Measurements from ENCODE around the gene SLC22A23. TPM values are rescaled to one million over a fixed set of nuclear protein-coding genes. Genes with fewer than 3 reads are reported as not detected.

Gene SLC22A23
- polyA plus RNA-seq, 1 donor from 2014 or later = 0.35 TPM

DNA sequence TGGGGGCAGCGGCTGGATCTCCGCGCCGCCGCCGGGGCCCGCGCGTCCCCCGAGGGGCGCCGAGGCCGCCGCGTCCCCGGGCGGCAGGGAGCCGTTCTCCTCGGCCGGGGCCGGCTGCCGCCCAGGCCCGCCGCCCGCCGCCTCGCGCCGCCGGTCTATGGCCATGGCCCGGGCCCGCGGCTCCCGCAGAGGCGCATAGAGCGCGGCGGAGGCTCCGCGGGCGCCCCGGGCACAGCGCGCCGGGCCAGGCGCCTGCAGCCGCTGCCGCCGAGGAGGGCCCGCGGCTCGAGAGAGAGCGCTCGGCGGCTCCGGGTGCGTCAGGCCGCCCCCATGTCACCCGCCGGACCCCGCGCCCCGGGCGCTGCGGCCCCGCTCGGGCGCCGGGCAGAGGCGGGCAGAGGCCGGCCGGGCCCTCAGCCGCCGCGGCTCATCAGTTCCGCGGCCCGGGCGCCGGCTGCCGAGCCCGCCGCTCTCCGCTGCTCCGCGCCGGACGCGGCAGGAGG, 404 bp downstream of the SLC22A23 start:
- H3K4me1 Mint-ChIP-seq = peaks cover 4 to 6% (median 5%) of the 10 kb centered on the region in 3 donors
- peaks cover 27% of the 10 kb centered on the region for H3K27me3 Mint-ChIP-seq
- H3K27ac Mint-ChIP-seq = no peak overlapping the region
- H3K4me3 Mint-ChIP-seq = no peak overlapping the region
- H3K9me3 Mint-ChIP-seq = no peaks in the 10 kb centered on the region
- H3K36me3 Mint-ChIP-seq = no peaks in the 10 kb centered on the region

GRCh38 chr6:3455569-3456394, 1.1 kb downstream of the SLC22A23 start:
- H3K36me3 Mint-ChIP-seq = no peaks in the 10 kb centered on the region
- H3K27me3 Mint-ChIP-seq = peaks cover 29% of the 10 kb centered on the region

GRCh38 chr6:3455147-3455568, 1.7 kb downstream of the SLC22A23 start:
- Mint-ChIP-seq H3K4me1 (peaks cover 4 to 6% (median 5%) of the 10 kb centered on the region in 3 donors), H3K27ac (no peak overlapping the region)

More at GRCh38 chr6:3455569-3456394, 1.1 kb downstream of the SLC22A23 start:
- Mint-ChIP-seq H3K27ac (no peak overlapping the region), H3K9me3 (no peaks in the 10 kb centered on the region), H3K4me1 (peaks cover 4 to 6% (median 5%) of the 10 kb centered on the region in 3 donors), H3K4me3 (peak overlapping the region in 2 of 4 donors; percentile 51 to 58)

DNA sequence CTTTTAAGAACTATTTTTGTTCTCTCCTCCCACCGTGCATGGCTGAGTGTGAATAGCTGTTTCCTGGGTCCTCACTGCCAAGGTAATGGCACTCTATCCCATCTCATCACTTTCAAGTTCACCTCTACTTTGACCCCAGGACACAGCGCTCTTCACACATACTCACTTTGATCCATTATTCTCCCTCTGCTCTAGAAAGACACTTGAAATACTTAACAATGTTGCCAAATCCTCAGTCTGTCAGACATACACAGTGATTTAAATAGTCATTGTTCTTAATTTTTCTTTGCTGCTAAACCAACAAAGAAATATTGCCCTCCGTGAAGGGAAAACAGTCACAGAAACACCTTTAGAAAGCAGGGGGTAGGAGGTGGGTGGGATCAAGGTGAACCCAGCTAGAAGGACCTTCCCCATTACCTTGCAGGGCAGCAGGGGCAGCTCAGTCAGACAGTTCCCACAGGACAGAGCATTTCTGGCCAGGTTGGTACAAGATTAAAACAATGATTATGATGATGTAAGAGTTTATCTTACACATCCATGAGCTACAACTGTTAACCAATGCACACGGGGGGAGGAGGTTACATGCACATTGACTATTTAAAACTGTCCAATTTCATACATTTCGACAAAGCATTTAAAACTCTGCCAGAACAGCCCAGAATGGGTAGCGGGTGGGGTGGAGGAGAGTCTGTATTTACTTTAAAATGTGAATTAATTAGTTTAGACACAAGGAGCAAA, 2.4 kb downstream of the SLC22A23 start:
- peaks cover 27% of the 10 kb centered on the region for H3K27me3 Mint-ChIP-seq
- H3K4me1 Mint-ChIP-seq = peaks cover 4 to 10% (median 7%) of the 10 kb centered on the region in 3 donors
- no peak overlapping the region for H3K27ac Mint-ChIP-seq
- no peaks in the 10 kb centered on the region for H3K9me3 Mint-ChIP-seq
- no peak overlapping the region for H3K4me3 Mint-ChIP-seq
- no peaks in the 10 kb centered on the region for H3K36me3 Mint-ChIP-seq

More at GRCh38 chr6:3455147-3455568, 1.7 kb downstream of the SLC22A23 start:
- H3K4me3 Mint-ChIP-seq = no peak overlapping the region
- H3K27me3 Mint-ChIP-seq = peaks cover 29% of the 10 kb centered on the region
- H3K9me3 Mint-ChIP-seq = no peaks in the 10 kb centered on the region
- no peaks in the 10 kb centered on the region for H3K36me3 Mint-ChIP-seq

- Mint-ChIP-seq H3K27me3 (peaks cover 21% of the 10 kb centered on the region), H3K36me3 (no peaks in the 10 kb centered on the region), H3K9me3 (peaks cover 0 to 2% (median 0%) of the 10 kb centered on the region in 3 donors), H3K27ac (no peak overlapping the region), H3K4me3 (no peak overlapping the region), H3K4me1 (peaks cover 4 to 10% (median 7%) of the 10 kb centered on the region in 3 donors)
Observed at GRCh38 chr6:3453413-3454272, 3.2 kb downstream of the SLC22A23 start.

DNA sequence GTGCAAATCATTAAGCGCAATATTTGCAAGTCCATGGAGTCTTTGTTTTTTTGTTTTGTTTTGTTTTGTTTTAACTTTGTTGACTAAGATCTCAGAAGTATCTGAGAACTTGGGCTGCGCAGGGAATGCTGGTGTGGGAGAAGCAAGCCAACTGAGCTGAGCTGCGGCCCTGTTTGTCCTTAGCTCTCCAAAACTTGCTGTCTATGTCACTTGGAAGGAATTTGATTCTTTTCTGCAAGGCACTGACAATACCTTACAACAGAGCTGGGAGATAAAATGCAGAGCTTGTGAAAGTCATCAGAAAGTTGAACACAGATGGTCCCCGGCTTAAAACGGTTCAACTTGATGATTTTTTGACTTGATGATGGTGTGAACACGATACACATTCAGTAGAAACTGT, 5.4 kb downstream of the SLC22A23 start:
- Mint-ChIP-seq H3K4me3 (no peak overlapping the region), H3K36me3 (no peaks in the 10 kb centered on the region), H3K27ac (peak overlapping the region in 1 of 3 donors; percentile 32), H3K4me1 (peaks cover 0 to 5% (median 4%) of the 10 kb centered on the region in 3 donors), H3K27me3 (peaks cover 18% of the 10 kb centered on the region), H3K9me3 (peaks cover 0 to 2% (median 0%) of the 10 kb centered on the region in 3 donors)

GRCh38 chr6:3450888-3451287, 6.0 kb downstream of the SLC22A23 start:
- Mint-ChIP-seq H3K4me1 (peaks cover 0 to 5% (median 4%) of the 10 kb centered on the region in 3 donors), H3K4me3 (no peak overlapping the region), H3K27ac (no peak overlapping the region), H3K36me3 (no peaks in the 10 kb centered on the region), H3K9me3 (peaks cover 0 to 2% (median 0%) of the 10 kb centered on the region in 3 donors), H3K27me3 (peaks cover 18% of the 10 kb centered on the region)

DNA sequence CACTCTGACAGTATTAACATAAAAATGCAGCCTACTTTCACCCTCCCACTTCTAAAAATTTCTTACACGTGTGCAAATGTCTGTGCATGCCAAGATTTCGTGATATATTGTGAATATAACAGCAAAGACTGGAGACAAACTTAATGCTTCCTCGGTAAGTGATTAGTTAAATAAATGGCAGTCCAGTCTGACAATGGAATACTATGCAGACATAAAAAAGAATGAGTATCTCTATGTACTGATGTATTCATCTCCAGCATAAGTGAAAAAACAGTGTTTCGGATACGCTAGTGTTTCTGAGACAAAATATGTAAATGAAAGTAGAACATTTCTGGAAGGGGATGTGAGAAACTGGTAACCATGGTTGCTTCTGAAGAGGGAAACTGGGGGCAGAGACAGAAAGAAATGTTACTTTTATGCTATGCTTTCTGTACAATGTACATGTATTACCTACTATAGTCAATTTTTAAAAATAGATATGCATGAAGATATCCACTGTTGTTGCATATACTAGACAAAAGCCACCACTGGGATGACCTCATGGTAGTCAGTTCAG, 7.0 kb downstream of the SLC22A23 start:
- H3K9me3 Mint-ChIP-seq = peaks cover 0 to 2% (median 0%) of the 10 kb centered on the region in 3 donors
- no peak overlapping the region for H3K27ac Mint-ChIP-seq
- H3K4me3 Mint-ChIP-seq = peak overlapping the region in 1 of 4 donors; percentile 1
- H3K36me3 Mint-ChIP-seq = peaks cover 3% of the 10 kb centered on the region
- peaks cover 0 to 5% (median 4%) of the 10 kb centered on the region in 3 donors for H3K4me1 Mint-ChIP-seq
- H3K27me3 Mint-ChIP-seq = peaks cover 18% of the 10 kb centered on the region

DNA sequence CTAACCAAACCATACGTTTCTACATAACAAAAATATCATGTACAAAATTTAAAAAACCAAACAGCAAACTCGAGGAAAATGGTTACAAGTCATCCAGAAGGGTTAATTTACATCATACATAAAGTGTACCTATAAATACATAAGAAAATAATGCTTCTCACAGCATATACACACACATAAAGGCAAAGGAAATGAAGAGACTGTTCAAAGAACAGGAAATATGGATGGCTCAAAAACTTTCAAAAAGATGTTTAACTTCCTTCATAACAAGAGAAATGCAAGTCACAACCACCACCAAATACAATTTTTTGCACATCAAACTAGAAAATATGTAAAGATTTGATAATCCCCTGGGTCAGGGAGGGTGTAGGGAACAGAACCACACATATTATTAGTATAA, 7.5 kb downstream of the SLC22A23 start:
- H3K4me1 Mint-ChIP-seq = peaks cover 0 to 5% (median 4%) of the 10 kb centered on the region in 3 donors
- peaks cover 0 to 2% (median 0%) of the 10 kb centered on the region in 3 donors for H3K9me3 Mint-ChIP-seq
- peaks cover 3% of the 10 kb centered on the region for H3K36me3 Mint-ChIP-seq
- no peak overlapping the region for H3K27ac Mint-ChIP-seq
- no peak overlapping the region for H3K4me3 Mint-ChIP-seq
- H3K27me3 Mint-ChIP-seq = peaks cover 18% of the 10 kb centered on the region

GRCh38 chr6:3447005-3447404, 9.8 kb downstream of the SLC22A23 start:
- Mint-ChIP-seq H3K27me3 (peaks cover 17% of the 10 kb centered on the region), H3K36me3 (peaks cover 6% of the 10 kb centered on the region), H3K9me3 (peaks cover 0 to 2% (median 0%) of the 10 kb centered on the region in 3 donors), H3K27ac (no peak overlapping the region), H3K4me1 (peaks cover 0 to 5% (median 4%) of the 10 kb centered on the region in 3 donors), H3K4me3 (no peak overlapping the region)

DNA sequence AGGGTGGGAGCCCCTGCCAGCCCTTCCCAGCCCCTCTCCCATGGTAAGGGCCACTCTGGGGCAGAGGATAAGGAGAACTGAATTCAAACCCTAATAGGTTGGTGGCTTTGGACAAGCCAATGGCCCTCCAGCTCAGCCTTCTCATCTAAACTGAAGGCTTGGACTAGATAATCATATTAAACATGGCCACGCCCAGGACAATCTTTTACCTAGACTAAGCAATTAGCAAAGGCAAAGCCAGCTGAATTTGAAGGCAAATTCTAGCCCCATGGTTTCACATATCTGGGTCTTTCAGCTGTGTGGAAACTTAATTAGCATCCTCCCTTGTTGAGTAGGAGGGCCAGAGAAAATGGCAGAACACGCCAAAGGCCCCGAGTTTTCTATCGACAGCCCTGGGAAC, 10.7 kb downstream of the SLC22A23 start:
- Mint-ChIP-seq H3K4me3 (no peak overlapping the region), H3K27me3 (peaks cover 14% of the 10 kb centered on the region), H3K27ac (no peak overlapping the region), H3K4me1 (peaks cover 0 to 5% (median 4%) of the 10 kb centered on the region in 3 donors), H3K9me3 (peaks cover 0 to 2% (median 0%) of the 10 kb centered on the region in 3 donors), H3K36me3 (peaks cover 6% of the 10 kb centered on the region)

DNA sequence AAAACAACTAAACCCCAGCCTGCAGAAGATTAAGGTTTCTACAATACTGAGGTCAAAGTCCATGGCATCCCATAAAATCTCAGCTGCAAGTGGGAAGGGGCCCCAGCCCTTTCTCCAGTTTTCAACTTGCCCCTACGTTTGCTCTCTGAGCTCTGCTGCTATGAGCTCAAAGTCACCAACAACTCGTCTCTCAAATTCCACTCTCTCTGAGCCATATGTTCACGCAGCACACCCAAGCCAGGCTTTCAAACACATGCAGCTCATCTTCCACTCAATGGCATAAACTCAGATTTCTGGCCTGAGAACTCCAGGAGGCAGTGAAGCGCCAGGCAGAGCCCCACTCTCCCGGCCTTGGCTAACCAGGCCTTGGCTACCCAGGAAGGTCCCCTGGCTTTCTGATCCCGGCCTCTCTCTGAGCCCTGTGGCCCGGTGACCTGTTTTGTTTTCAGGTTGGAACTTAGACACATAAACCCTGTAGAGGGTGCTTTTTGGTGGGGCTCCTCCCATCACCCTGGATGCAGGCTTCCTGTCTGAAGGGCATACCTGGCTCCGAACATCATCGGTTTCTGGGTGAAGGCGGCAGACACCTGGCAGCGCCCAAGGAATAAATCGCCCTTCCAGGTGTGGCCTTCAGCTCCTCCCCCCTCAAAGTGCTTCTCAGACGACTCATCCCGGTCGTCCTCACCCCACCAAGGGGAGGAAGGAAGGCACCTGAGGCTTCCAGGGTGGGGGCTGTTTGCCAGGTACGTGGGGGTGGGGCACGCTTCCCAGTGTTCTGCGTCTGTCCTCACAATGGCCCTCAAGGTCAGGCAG, 12.4 kb downstream of the SLC22A23 start:
- H3K27me3 Mint-ChIP-seq = peaks cover 15% of the 10 kb centered on the region
- peaks cover 6% of the 10 kb centered on the region for H3K36me3 Mint-ChIP-seq
- H3K4me1 Mint-ChIP-seq = peaks cover 0 to 2% (median 0%) of the 10 kb centered on the region in 3 donors
- peaks cover 0 to 2% (median 0%) of the 10 kb centered on the region in 3 donors for H3K9me3 Mint-ChIP-seq
- H3K4me3 Mint-ChIP-seq = no peak overlapping the region
- no peak overlapping the region for H3K27ac Mint-ChIP-seq

DNA sequence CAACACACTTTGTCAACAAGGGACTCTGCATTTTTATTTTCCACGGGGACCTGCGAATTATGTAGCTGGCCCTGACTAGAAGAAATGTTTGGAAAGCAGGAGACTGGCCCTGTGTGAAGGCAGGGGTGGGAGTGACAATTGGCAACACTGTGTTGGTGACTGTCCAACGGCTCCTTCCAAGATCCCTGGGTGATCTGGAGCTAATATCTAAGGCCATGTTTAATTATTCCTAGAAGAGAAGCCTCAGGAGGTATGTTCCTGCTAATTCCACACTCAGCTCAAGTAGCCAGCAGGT, 13.7 kb downstream of the SLC22A23 start:
- Mint-ChIP-seq H3K27ac (no peak overlapping the region), H3K4me1 (peaks cover 0 to 2% (median 0%) of the 10 kb centered on the region in 3 donors), H3K9me3 (no peaks in the 10 kb centered on the region), H3K27me3 (peaks cover 9% of the 10 kb centered on the region), H3K36me3 (peaks cover 6% of the 10 kb centered on the region), H3K4me3 (no peak overlapping the region)
